ENCODE data around the gene TSPAN6. TPM values are rescaled to one million over a fixed set of nuclear protein-coding genes. Genes with fewer than 3 reads are reported as not detected.

The TSPAN6 gene
- total and polyA plus RNA-seq, 10 of the 15 experiments (the other 5 are each of a cell fraction or from before 2014, with no cell fraction given) = 0.04 to 0.23 (median 0.08) TPM; not detected in 5

DNA sequence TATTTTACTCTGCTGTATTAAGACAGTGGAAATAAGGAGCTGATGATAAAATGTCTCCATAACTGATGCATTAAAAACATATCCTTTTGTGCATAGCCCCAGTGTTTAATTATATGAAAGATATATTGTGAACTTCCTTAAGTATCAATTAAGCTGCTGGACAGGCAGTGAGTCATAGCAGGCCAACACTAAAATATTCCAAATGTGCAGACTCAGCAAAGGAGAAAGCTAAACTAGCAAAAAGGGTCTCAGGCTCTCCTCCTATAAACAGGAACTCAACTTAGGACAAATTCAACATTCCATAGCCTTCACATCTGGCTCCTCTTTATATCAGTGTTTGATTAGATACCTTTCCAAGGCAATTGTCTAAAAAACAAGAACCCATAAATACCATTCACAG, 36.3 kb downstream of the TSPAN6 start:
- H3K9me3 ChIP-seq (replicated peaks; ENCODE audit: control insufficient read depth, insufficient read depth, low read length) = no peaks in the 10 kb centered on the region
- H3K27ac ChIP-seq (ENCODE audit: control insufficient read depth, insufficient read depth) = no peak overlapping the region
- intact Hi-C loops (cut with micrococcal nuclease; ENCODE audit: unreplicated experiment) (no loop called here), in situ Hi-C loops (cut with MboI) (no loop called here)
- H3K4me2 ChIP-seq (ENCODE audit: control insufficient read depth, insufficient read depth) = no peak overlapping the region
- DNase-seq (ENCODE audit: low read depth, low spot score) (no peak), ATAC-seq (no peak), FAIRE-seq (no peak)
- H3K79me2 ChIP-seq (ENCODE audit: control insufficient read depth, insufficient read depth, low read length) = no peaks in the 10 kb centered on the region
- ChIA-PET RAD21 (ENCODE audit: unreplicated experiment) (no interaction called here), SMC1A (ENCODE audit: uncharacterized antibody, unreplicated experiment) (no interaction called here), CTCF (no interaction called here), POLR2A (no interaction called here)
- H3K4me1 ChIP-seq (ENCODE audit: control insufficient read depth, insufficient read depth, low read length) = no peaks in the 10 kb centered on the region
- H4K20me1 ChIP-seq (ENCODE audit: control insufficient read depth, insufficient read depth) = no peaks in the 10 kb centered on the region
- no peak overlapping the region for H2AFZ ChIP-seq (ENCODE audit: control insufficient read depth, low read depth, low read length)
- TF ChIP-seq, protein P1, sequence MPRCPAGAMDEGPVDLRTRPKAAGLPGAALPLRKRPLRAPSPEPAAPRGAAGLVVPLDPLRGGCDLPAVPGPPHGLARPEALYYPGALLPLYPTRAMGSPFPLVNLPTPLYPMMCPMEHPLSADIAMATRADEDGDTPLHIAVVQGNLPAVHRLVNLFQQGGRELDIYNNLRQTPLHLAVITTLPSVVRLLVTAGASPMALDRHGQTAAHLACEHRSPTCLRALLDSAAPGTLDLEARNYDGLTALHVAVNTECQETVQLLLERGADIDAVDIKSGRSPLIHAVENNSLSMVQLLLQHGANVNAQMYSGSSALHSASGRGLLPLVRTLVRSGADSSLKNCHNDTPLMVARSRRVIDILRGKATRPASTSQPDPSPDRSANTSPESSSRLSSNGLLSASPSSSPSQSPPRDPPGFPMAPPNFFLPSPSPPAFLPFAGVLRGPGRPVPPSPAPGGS (IDR thresholded peaks at IDR 0.05; ENCODE audit: borderline replicate concordance, insufficient read depth, low read depth, low read length, poor library complexity, severe bottlenecking) = no peak
- TF ChIP-seq SMARCA5 (IDR thresholded peaks at IDR 0.05) (no peak), CHD1 (IDR thresholded peaks at IDR 0.05; ENCODE audit: low read depth, low read length) (no peak), SREBF1 (IDR thresholded peaks at IDR 0.05; ENCODE audit: low read length) (no peak), BMI1 (IDR thresholded peaks at IDR 0.05; ENCODE audit: borderline replicate concordance) (no peak), ZNF622 (IDR thresholded peaks at IDR 0.05) (no peak), RB1 (IDR thresholded peaks at IDR 0.05; ENCODE audit: borderline replicate concordance) (no peak), TARDBP (IDR thresholded peaks at IDR 0.05; ENCODE audit: borderline replicate concordance) (no peak), HDGF (IDR thresholded peaks at IDR 0.05) (no peak), PAX8 (IDR thresholded peaks at IDR 0.05) (no peak), ZSCAN29 (IDR thresholded peaks at IDR 0.05) (no peak), NFYA (IDR thresholded peaks at IDR 0.05; ENCODE audit: borderline replicate concordance, low read depth, low read length) (no peak)
- TF ChIP-seq, protein P2, sequence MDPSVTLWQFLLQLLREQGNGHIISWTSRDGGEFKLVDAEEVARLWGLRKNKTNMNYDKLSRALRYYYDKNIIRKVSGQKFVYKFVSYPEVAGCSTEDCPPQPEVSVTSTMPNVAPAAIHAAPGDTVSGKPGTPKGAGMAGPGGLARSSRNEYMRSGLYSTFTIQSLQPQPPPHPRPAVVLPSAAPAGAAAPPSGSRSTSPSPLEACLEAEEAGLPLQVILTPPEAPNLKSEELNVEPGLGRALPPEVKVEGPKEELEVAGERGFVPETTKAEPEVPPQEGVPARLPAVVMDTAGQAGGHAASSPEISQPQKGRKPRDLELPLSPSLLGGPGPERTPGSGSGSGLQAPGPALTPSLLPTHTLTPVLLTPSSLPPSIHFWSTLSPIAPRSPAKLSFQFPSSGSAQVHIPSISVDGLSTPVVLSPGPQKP (IDR thresholded peaks at IDR 0.05; ENCODE audit: low read depth, low read length) = no peak
- TF ChIP-seq, protein P3, sequence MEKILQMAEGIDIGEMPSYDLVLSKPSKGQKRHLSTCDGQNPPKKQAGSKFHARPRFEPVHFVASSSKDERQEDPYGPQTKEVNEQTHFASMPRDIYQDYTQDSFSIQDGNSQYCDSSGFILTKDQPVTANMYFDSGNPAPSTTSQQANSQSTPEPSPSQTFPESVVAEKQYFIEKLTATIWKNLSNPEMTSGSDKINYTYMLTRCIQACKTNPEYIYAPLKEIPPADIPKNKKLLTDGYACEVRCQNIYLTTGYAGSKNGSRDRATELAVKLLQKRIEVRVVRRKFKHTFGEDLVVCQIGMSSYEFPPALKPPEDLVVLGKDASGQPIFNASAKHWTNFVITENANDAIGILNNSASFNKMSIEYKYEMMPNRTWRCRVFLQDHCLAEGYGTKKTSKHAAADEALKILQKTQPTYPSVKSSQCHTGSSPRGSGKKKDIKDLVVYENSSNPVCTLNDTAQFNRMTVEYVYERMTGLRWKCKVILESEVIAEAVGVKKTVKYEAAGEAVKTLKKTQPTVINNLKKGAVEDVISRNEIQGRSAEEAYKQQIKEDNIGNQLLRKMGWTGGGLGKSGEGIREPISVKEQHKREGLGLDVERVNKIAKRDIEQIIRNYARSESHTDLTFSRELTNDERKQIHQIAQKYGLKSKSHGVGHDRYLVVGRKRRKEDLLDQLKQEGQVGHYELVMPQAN (conservative IDR thresholded peaks at IDR 0.05) = no peak
- TF ChIP-seq, protein P4, sequence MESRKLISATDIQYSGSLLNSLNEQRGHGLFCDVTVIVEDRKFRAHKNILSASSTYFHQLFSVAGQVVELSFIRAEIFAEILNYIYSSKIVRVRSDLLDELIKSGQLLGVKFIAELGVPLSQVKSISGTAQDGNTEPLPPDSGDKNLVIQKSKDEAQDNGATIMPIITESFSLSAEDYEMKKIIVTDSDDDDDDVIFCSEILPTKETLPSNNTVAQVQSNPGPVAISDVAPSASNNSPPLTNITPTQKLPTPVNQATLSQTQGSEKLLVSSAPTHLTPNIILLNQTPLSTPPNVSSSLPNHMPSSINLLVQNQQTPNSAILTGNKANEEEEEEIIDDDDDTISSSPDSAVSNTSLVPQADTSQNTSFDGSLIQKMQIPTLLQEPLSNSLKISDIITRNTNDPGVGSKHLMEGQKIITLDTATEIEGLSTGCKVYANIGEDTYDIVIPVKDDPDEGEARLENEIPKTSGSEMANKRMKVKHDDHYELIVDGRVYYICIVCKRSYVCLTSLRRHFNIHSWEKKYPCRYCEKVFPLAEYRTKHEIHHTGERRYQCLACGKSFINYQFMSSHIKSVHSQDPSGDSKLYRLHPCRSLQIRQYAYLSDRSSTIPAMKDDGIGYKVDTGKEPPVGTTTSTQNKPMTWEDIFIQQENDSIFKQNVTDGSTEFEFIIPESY (IDR thresholded peaks at IDR 0.05) = no peak
- no TSS peak for BruUV-seq (replicated peaks)
- H3K27me3 ChIP-seq (replicated peaks in 1 of 2; ENCODE audit: control insufficient read depth in 2 of 2, insufficient read depth in 2 of 2, low read length in 1 of 2) = no peaks in the 10 kb centered on the region; a peak in 2 of 4 replicates
- no peak overlapping the region for H3K9ac ChIP-seq (ENCODE audit: control insufficient read depth, insufficient read depth, low read length)
- H3K4me3 ChIP-seq = no peak overlapping the region
- no peaks in the 10 kb centered on the region for H3K36me3 ChIP-seq (ENCODE audit: control insufficient read depth in 2 of 2, insufficient read depth in 2 of 2, low read length in 1 of 2)
